ENCODE results near the gene CTTNBP2NL.

DNA sequence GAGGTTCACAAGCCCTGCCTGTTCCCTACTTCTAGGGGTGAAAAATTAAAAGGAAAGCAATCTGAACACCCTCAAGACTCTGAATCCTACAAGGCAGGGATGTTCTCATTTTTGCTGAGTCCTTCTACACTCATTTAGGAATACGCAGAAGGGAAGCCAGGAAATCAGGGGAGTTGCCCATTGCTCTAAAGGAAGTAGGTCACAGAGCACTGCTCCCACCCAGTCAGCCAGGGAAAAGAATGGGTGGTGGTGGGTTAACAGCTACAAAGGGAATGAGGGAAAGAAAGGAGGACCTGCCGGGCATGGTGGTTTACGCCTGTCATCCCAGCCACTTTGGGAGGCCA, 2.4 kb upstream of the CTTNBP2NL start:
- no peak for TF ChIP-seq EZH2phosphoT487 (IDR thresholded peaks at IDR 0.05; ENCODE audit: insufficient read depth, low read depth)
- no peak for TF ChIP-seq EZH2 (IDR thresholded peaks at IDR 0.05; ENCODE audit: insufficient read depth, poor library complexity, severe bottlenecking)

Data from GM23248 (cell line).